Endometrial microvascular endothelial cells (primary cell): ENCODE results near the gene IGSF6. TPM values are rescaled to one million over a fixed set of nuclear protein-coding genes. Genes with fewer than 3 reads are reported as not detected.
"Not testable (repeated sequence)": the region's sequence is repeated elsewhere in the genome, so short reads cannot be mapped to it uniquely, and the experiment has no call there.

Experiments used
- in situ Hi-C: cut with HindIII; loops from 2 replicates; pipeline ENCODE4 v1.10.0; 2017; ENCODE audit warnings: low sequenced_read_pairs, low pct_unique_long_range_greater_than_20kb; ENCODE audit errors: inconsistent ontology term
- total RNA-seq: library from RNA; depleted of rRNA; stranded (reverse); fragments of >200 nt; gene quantifications from one replicate; pipeline ENCODE4 v1.2.3, GENCODE V29; 2015; ENCODE audit errors: inconsistent ontology term

IGSF6 gene
- total RNA-seq, 1 donor from 2014 or later, result not detected

GRCh38 chr16:21635694-21636093 is 16.7 kb downstream of the IGSF6 start:
- in situ Hi-C loops, result not testable (repeated sequence)

- in situ Hi-C loops, result no loop called here
Observed at GRCh38 chr16:21634216-21634615, 18.2 kb downstream of the IGSF6 start.

GRCh38 chr16:21631951-21632575 is 20.3 kb downstream of the IGSF6 start:
- in situ Hi-C loops, result not testable (repeated sequence)

GRCh38 chr16:21631376-21631775 is 21.0 kb downstream of the IGSF6 start:
- in situ Hi-C loops, result not testable (repeated sequence)

- in situ Hi-C loops, result not testable (repeated sequence)
Observed at GRCh38 chr16:21630866-21631265, 21.5 kb downstream of the IGSF6 start.

- in situ Hi-C loops, result not testable (repeated sequence)
Observed at GRCh38 chr16:21629616-21630539, 22.5 kb downstream of the IGSF6 start.

GRCh38 chr16:21628772-21629171 is 23.6 kb downstream of the IGSF6 start:
- in situ Hi-C loops, result no loop called here

GRCh38 chr16:21628121-21628726 is 24.2 kb downstream of the IGSF6 start:
- in situ Hi-C loops, result no loop called here

- in situ Hi-C loops, result no loop called here
Observed at GRCh38 chr16:21626659-21627277, 25.6 kb downstream of the IGSF6 start.

GRCh38 chr16:21625026-21625425 is 27.4 kb downstream of the IGSF6 start:
- in situ Hi-C loops, result no loop called here

- in situ Hi-C loops, result no loop called here
Observed at GRCh38 chr16:21622545-21622944, 29.9 kb downstream of the IGSF6 start.

- in situ Hi-C loops, result no loop called here
Observed at GRCh38 chr16:21620592-21620991, 31.8 kb downstream of the IGSF6 start.

GRCh38 chr16:21619765-21620425 is 32.5 kb downstream of the IGSF6 start:
- in situ Hi-C loops, result no loop called here

GRCh38 chr16:21618281-21618680 is 34.1 kb downstream of the IGSF6 start:
- in situ Hi-C loops, result no loop called here

- in situ Hi-C loops, result no loop called here
Observed at GRCh38 chr16:21617607-21618006, 34.8 kb downstream of the IGSF6 start.

GRCh38 chr16:21614896-21615295 is 37.5 kb downstream of the IGSF6 start:
- in situ Hi-C loops, result no loop called here

GRCh38 chr16:21613781-21614180 is 38.6 kb downstream of the IGSF6 start:
- in situ Hi-C loops, result no loop called here

GRCh38 chr16:21613361-21613760 is 39.0 kb downstream of the IGSF6 start:
- in situ Hi-C loops, result no loop called here
